IMR-90 (cell line): ENCODE measurements around the gene PPP1R16B.

Experiments used
- CEBPB ChIP-seq: IDR thresholded peaks from 2 replicates; pipeline ENCODE4 v1.6.1; 2012; ENCODE audit warnings: low read depth, low read length, improper control_type of control experiment
- FOS ChIP-seq: fragments of 150-350 bp; IDR thresholded peaks from 2 replicates; pipeline ENCODE4 v1.6.1; 2016; ENCODE audit warnings: low read depth, low read length
- MAZ ChIP-seq: IDR thresholded peaks from 2 replicates; pipeline ENCODE4 v1.6.1; 2012; ENCODE audit warnings: low read depth, mild to moderate bottlenecking, low read length, improper control_type of control experiment, moderate library complexity, borderline replicate concordance
- MXI1 ChIP-seq: IDR thresholded peaks from 2 replicates; pipeline ENCODE4 v1.6.1; 2012; ENCODE audit warnings: low read depth, mild to moderate bottlenecking, low read length, moderate library complexity, borderline replicate concordance
- NFE2L2 ChIP-seq: fragments of 150-350 bp; IDR thresholded peaks from 2 replicates; pipeline ENCODE4 v1.6.1; 2016; ENCODE audit warnings: low read depth, mild to moderate bottlenecking, low read length
- POLR2A ChIP-seq: IDR thresholded peaks from 2 replicates; pipeline ENCODE4 v1.6.1; 2012; ENCODE audit warnings: mild to moderate bottlenecking, low read depth, low read length
- RAD21 ChIP-seq: IDR thresholded peaks from 2 replicates; pipeline ENCODE4 v1.6.1; 2012; ENCODE audit warnings: low read length, improper control_type of control experiment
- RFX5 ChIP-seq: IDR thresholded peaks from 2 replicates; pipeline ENCODE4 v1.8.0; 2012; ENCODE audit warnings: low read depth, mild to moderate bottlenecking, low read length, moderate library complexity
- SMC3 ChIP-seq: fragments of 150-350 bp; IDR thresholded peaks from 2 replicates; pipeline ENCODE4 v1.6.1; 2016; ENCODE audit warnings: low read depth, mild to moderate bottlenecking, antibody characterized with exemption, low read length, moderate library complexity
- USF2 ChIP-seq: fragments of 150-350 bp; IDR thresholded peaks from 2 replicates; pipeline ENCODE4 v1.6.1; 2017; ENCODE audit warnings: mild to moderate bottlenecking, antibody characterized with exemption, low read length, low read depth
- TF ChIP-seq, protein P1 (sequence below): conservative IDR thresholded peaks from 2 replicates; pipeline ENCODE4 v1.5.1; 2012; ENCODE audit warnings: mild to moderate bottlenecking, low read depth, low read length, improper control_type of control experiment

DNA sequence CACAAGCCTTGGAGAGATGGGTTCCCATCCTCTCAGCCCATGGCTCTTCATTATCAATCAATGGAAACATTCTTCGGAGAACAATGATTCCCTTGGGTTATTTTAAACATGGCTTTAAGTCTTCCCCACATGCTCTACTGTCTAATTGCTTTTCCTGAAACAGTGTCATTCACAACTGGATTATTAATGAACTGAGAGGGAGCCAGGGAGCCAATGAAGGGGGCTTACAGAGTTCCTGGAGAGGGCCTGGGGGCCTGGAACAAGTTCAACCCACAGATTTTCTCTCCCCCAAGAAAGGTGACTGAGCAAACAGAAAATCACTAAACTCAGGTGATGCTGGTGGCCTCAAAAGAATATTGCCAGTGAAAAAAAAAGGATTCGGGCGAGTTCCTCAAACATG lies 1.3 kb upstream of the PPP1R16B start:
- TF ChIP-seq RAD21 (no peak), POLR2A (no peak), USF2 (no peak), NFE2L2 (no peak), SMC3 (no peak), MAZ (no peak), MXI1 (no peak), CEBPB (no peak), RFX5 (no peak), FOS (no peak)
- TF ChIP-seq, protein P1, sequence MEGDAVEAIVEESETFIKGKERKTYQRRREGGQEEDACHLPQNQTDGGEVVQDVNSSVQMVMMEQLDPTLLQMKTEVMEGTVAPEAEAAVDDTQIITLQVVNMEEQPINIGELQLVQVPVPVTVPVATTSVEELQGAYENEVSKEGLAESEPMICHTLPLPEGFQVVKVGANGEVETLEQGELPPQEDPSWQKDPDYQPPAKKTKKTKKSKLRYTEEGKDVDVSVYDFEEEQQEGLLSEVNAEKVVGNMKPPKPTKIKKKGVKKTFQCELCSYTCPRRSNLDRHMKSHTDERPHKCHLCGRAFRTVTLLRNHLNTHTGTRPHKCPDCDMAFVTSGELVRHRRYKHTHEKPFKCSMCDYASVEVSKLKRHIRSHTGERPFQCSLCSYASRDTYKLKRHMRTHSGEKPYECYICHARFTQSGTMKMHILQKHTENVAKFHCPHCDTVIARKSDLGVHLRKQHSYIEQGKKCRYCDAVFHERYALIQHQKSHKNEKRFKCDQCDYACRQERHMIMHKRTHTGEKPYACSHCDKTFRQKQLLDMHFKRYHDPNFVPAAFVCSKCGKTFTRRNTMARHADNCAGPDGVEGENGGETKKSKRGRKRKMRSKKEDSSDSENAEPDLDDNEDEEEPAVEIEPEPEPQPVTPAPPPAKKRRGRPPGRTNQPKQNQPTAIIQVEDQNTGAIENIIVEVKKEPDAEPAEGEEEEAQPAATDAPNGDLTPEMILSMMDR, result no peak
